G401.6 (cell line): Measurements from ENCODE around the gene ZFP42.
"Not testable (repeated sequence)": the region's sequence is repeated elsewhere in the genome, so short reads cannot be mapped to it uniquely, and the experiment has no call there.

Experiments
- FAIRE-seq: peaks from 2 replicates; lab custom pipeline; 2012; peaks lifted over from hg19 to GRCh38; lab: Jason Lieb, UNC

ZFP42 gene

GRCh38 chr4:188021548-188022249, 26.1 kb downstream of the ZFP42 start:
- FAIRE-seq = no peak

- no peak for FAIRE-seq
Observed at GRCh38 chr4:188023682-188024081, 28.1 kb downstream of the ZFP42 start.

GRCh38 chr4:188025476-188025875, 29.9 kb downstream of the ZFP42 start:
- FAIRE-seq = no peak

- no peak for FAIRE-seq
Observed at GRCh38 chr4:188029114-188029513, 33.5 kb downstream of the ZFP42 start.

GRCh38 chr4:188030401-188030800, 34.8 kb downstream of the ZFP42 start:
- FAIRE-seq = no peak

GRCh38 chr4:188031751-188032150, 36.2 kb downstream of the ZFP42 start:
- no peak for FAIRE-seq

- no peak for FAIRE-seq
Observed at GRCh38 chr4:188032170-188032569, 36.6 kb downstream of the ZFP42 start.

- FAIRE-seq = no peak
Observed at GRCh38 chr4:188032583-188032982, 37.0 kb downstream of the ZFP42 start.

- FAIRE-seq = no peak
Observed at GRCh38 chr4:188037003-188037713, 41.6 kb downstream of the ZFP42 start.

GRCh38 chr4:188041721-188042120, 46.1 kb downstream of the ZFP42 start:
- FAIRE-seq = no peak

GRCh38 chr4:188042191-188042590, 46.6 kb downstream of the ZFP42 start:
- no peak for FAIRE-seq

GRCh38 chr4:188043154-188043553, 47.6 kb downstream of the ZFP42 start:
- FAIRE-seq = no peak

- not testable (repeated sequence) for FAIRE-seq
Observed at GRCh38 chr4:188045461-188045860, 49.9 kb downstream of the ZFP42 start.

GRCh38 chr4:188046657-188047056, 51.1 kb downstream of the ZFP42 start:
- FAIRE-seq = no peak

- no peak for FAIRE-seq
Observed at GRCh38 chr4:188053302-188053701, 57.7 kb downstream of the ZFP42 start.
